ENCODE measurements around the gene ABRAXAS1. TPM values are rescaled to one million over a fixed set of nuclear protein-coding genes. Genes with fewer than 3 reads are reported as not detected.
A peak's percentile ranks its signal among the peaks of the same experiment; 100 is the strongest.

Gene ABRAXAS1
- polyA plus RNA-seq, 1 donor = 34.3 TPM

- no peak for DNase-seq
These were observed 35.9 kb downstream of the ABRAXAS1 start for GRCh38 chr4:83449009-83449408.

GRCh38 chr4:83440899-83441298 lies 44.0 kb downstream of the ABRAXAS1 start:
- DNase-seq = no peak

- DNase-seq = no peak
These were observed 44.6 kb downstream of the ABRAXAS1 start for GRCh38 chr4:83440148-83440814.

GRCh38 chr4:83438719-83439118 lies 46.2 kb downstream of the ABRAXAS1 start:
- DNase-seq = no peak

- DNase-seq = no peak
These were observed 48.2 kb downstream of the ABRAXAS1 start for GRCh38 chr4:83436680-83437079.

- DNase-seq = no peak
These were observed 53.7 kb downstream of the ABRAXAS1 start for GRCh38 chr4:83431200-83431599.

- DNase-seq = peak; percentile 2
These were observed 66.7 kb downstream of the ABRAXAS1 start for GRCh38 chr4:83418211-83418610.

- no peak for DNase-seq
These were observed 67.3 kb downstream of the ABRAXAS1 start for GRCh38 chr4:83417566-83417965.

- DNase-seq = no peak
These were observed 71.2 kb downstream of the ABRAXAS1 start for GRCh38 chr4:83413676-83414075.

Other genes with a start within 250 kb of the ABRAXAS1 start
- gene COQ2, start 200.3 kb downstream of the ABRAXAS1 start, polyA plus RNA-seq (ENCODE audit: insufficient read length) = 8.2 TPM
- gene HPSE, start 150.3 kb downstream of the ABRAXAS1 start, polyA plus RNA-seq (ENCODE audit: insufficient read length) = 0.86 TPM
- 15.9 TPM for gene HELQ, start 29.3 kb downstream of the ABRAXAS1 start, polyA plus RNA-seq (ENCODE audit: insufficient read length)
- 31.0 TPM for gene MRPS18C, start 29.0 kb downstream of the ABRAXAS1 start, polyA plus RNA-seq (ENCODE audit: insufficient read length)
- gene GPAT3, start 51.0 kb upstream of the ABRAXAS1 start, polyA plus RNA-seq (ENCODE audit: insufficient read length) = 18.5 TPM

Data from hindlimb muscle (tissue), 1 donor.